Neural cell (in vitro differentiated cells): ENCODE data around the gene HSP90B1. TPM values are rescaled to one million over a fixed set of nuclear protein-coding genes. Genes with fewer than 3 reads are reported as not detected.

Source experiments
- H2AFZ ChIP-seq: fragments of 200-600, 300-800 bp; sonication (generic), shearing (Covaris generic); 2 replicates; pipeline ENCODE4 v1.6.0; 2014; ENCODE audit warnings: low read depth, mild to moderate bottlenecking, antibody characterized with exemption, low read length, moderate library complexity
- H3F3A ChIP-seq: fragments of 200-600 bp; shearing (Covaris generic); 2 replicates; pipeline ENCODE4 v1.6.1; 2016; ENCODE audit warnings: mild to moderate bottlenecking, moderate library complexity, mixed read lengths, antibody characterized with exemption, low read length; ENCODE audit not compliant: insufficient read depth, poor library complexity, severe bottlenecking
- H3K27ac ChIP-seq: fragments of 200-600, 300-800 bp; sonication (generic), shearing (Covaris generic); 2 replicates; pipeline ENCODE4 v1.5.1; 2014; ENCODE audit warnings: mild to moderate bottlenecking, low read length, moderate library complexity
- H3K27me3 ChIP-seq: fragments of 300-800, 200-600 bp; sonication (generic), shearing (Covaris generic); 2 replicates; pipeline ENCODE4 v1.6.0; 2014; ENCODE audit warnings: mild to moderate bottlenecking, low read depth, low read length, moderate library complexity; ENCODE audit not compliant: insufficient read depth
- H3K36me3 ChIP-seq: fragments of 300-800, 200-600 bp; sonication (generic), shearing (Covaris generic); 2 replicates; pipeline ENCODE4 v1.5.1; 2014; ENCODE audit warnings: mild to moderate bottlenecking, antibody characterized with exemption, low read length, moderate library complexity; ENCODE audit not compliant: insufficient read depth
- H3K4me2 ChIP-seq: fragments of 300-800, 200-600 bp; sonication (generic), shearing (Covaris generic); 2 replicates; pipeline ENCODE4 v1.6.0; 2014; ENCODE audit warnings: mild to moderate bottlenecking, low read length
- H3K4me3 ChIP-seq: fragments of 300-800, 200-600 bp; sonication (generic), shearing (Covaris generic); 2 replicates; pipeline ENCODE4 v1.5.1; 2014; ENCODE audit warnings: mild to moderate bottlenecking, low read length, moderate library complexity
- H3K79me2 ChIP-seq: fragments of 200-600 bp; shearing (Covaris generic); replicated peaks from 2 replicates; pipeline ENCODE4 v1.6.0; 2014; ENCODE audit warnings: mild to moderate bottlenecking, low read length, moderate library complexity; ENCODE audit not compliant: insufficient read depth
- H3K9ac ChIP-seq: fragments of 300-800, 200-600 bp; sonication (generic), shearing (Covaris generic); 2 replicates; pipeline ENCODE4 v1.6.1; 2016; ENCODE audit warnings: mild to moderate bottlenecking, low read length, mixed read lengths
- H3K9me2 ChIP-seq: fragments of 200-600 bp; shearing (Covaris generic); 2 replicates; pipeline ENCODE4 v1.6.1; 2016; ENCODE audit warnings: mild to moderate bottlenecking, low read length, mixed read lengths; ENCODE audit not compliant: insufficient read depth
- H3K9me3 ChIP-seq: fragments of 200-600, 300-800 bp; sonication (generic), shearing (Covaris generic); 2 replicates; pipeline ENCODE4 v1.6.1; 2016; ENCODE audit warnings: mild to moderate bottlenecking, mixed run types, low read length, moderate library complexity, mixed read lengths
- H4K20me1 ChIP-seq: fragments of 200-600 bp; shearing (Covaris generic); 2 replicates; pipeline ENCODE4 v1.6.1; 2016; ENCODE audit warnings: mild to moderate bottlenecking, mixed run types; ENCODE audit not compliant: insufficient read depth
- CTCF ChIP-seq: fragments of 450-650 bp; IDR thresholded peaks from 2 replicates; pipeline ENCODE4 v1.5.1; 2014; ENCODE audit warnings: antibody characterized with exemption, mild to moderate bottlenecking, moderate library complexity; ENCODE audit not compliant: poor library complexity, severe bottlenecking
- EP300 ChIP-seq: fragments of 450-650 bp; conservative IDR thresholded peaks from 2 replicates; pipeline ENCODE4 v1.6.1; 2014; ENCODE audit warnings: antibody characterized with exemption, mild to moderate bottlenecking, moderate library complexity; ENCODE audit not compliant: poor library complexity, severe bottlenecking
- EZH2 ChIP-seq: fragments of 200-600, 300-800 bp; shearing (Covaris generic), sonication (generic); IDR thresholded peaks from 2 replicates; pipeline ENCODE4 v1.6.1; 2014; ENCODE audit warnings: antibody characterized with exemption, low read length, borderline replicate concordance, mild to moderate bottlenecking; ENCODE audit not compliant: insufficient read depth, poor library complexity, severe bottlenecking
- MXI1 ChIP-seq: fragments of 450-650 bp; conservative IDR thresholded peaks from 2 replicates; pipeline ENCODE4 v1.6.1; 2014; ENCODE audit warnings: antibody characterized with exemption, mild to moderate bottlenecking; ENCODE audit not compliant: poor library complexity, severe bottlenecking
- POLR2AphosphoS5 ChIP-seq: IDR thresholded peaks from 2 replicates; pipeline ENCODE4 v1.6.1; 2012
- RAD21 ChIP-seq: fragments of 450-650 bp; conservative IDR thresholded peaks from 2 replicates; pipeline ENCODE4 v1.6.1; 2014; ENCODE audit warnings: antibody characterized with exemption, mild to moderate bottlenecking, moderate library complexity
- REST ChIP-seq: IDR thresholded peaks from 2 replicates; pipeline ENCODE4 v1.6.1; 2012; ENCODE audit warnings: borderline replicate concordance
- SMC3 ChIP-seq: fragments of 450-650 bp; conservative IDR thresholded peaks from 2 replicates; pipeline ENCODE4 v1.6.1; 2014; ENCODE audit warnings: antibody characterized with exemption, mild to moderate bottlenecking, moderate library complexity; ENCODE audit not compliant: poor library complexity
- TAF1 ChIP-seq: IDR thresholded peaks from 2 replicates; pipeline ENCODE4 v1.6.1; 2012; ENCODE audit warnings: low read depth
- polyA plus RNA-seq: library from polyadenylated mRNA; depleted of rRNA; stranded (reverse); fragments of >200 nt; gene quantifications from 2 replicates; pipeline ENCODE4 v1.2.3, GENCODE V29; 2014

The HSP90B1 gene
- polyA plus RNA-seq, 1 donor from 2014 or later = 242 TPM

- no peak for TF ChIP-seq CTCF
- TF ChIP-seq SMC3 = no peak
- no peak for TF ChIP-seq TAF1
- TF ChIP-seq RAD21 = no peak
- TF ChIP-seq POLR2AphosphoS5 = no peak
- TF ChIP-seq EZH2 = no peak
- Histone ChIP-seq H3K9me2 (no peaks in the 10 kb centered on the region), H3K9me3 (no peaks in the 10 kb centered on the region), H3K79me2 (peaks cover 21% of the 10 kb centered on the region), H4K20me1 (no peaks in the 10 kb centered on the region), H3F3A (peaks cover 3% of the 10 kb centered on the region), H3K9ac (peak overlapping the region; percentile 88), H3K36me3 (no peaks in the 10 kb centered on the region), H3K4me3 (peak overlapping the region; percentile 97), H3K27ac (peak overlapping the region; percentile 91), H2AFZ (no peak overlapping the region), H3K4me2 (no peak overlapping the region), H3K27me3 (no peaks in the 10 kb centered on the region)
Observed at GRCh38 chr12:103957865-103958388, 27.7 kb downstream of the HSP90B1 start.

GRCh38 chr12:103958621-103959020, 28.4 kb downstream of the HSP90B1 start:
- no peak overlapping the region for H3K4me2 ChIP-seq
- no peak overlapping the region for H2AFZ ChIP-seq
- no peak overlapping the region for H3K4me3 ChIP-seq
- TF ChIP-seq SMC3 = no peak
- TF ChIP-seq TAF1 = no peak
- TF ChIP-seq REST = no peak
- no peak for TF ChIP-seq EP300
- TF ChIP-seq POLR2AphosphoS5 = no peak
- no peak for TF ChIP-seq MXI1
- no peak for TF ChIP-seq EZH2
- no peak for TF ChIP-seq CTCF
- TF ChIP-seq RAD21 = no peak
- no peaks in the 10 kb centered on the region for H3K9me3 ChIP-seq
- peaks cover 3% of the 10 kb centered on the region for H3F3A ChIP-seq
- no peak overlapping the region for H3K9ac ChIP-seq
- H4K20me1 ChIP-seq = no peaks in the 10 kb centered on the region
- no peak overlapping the region for H3K27ac ChIP-seq
- peaks cover 21% of the 10 kb centered on the region for H3K79me2 ChIP-seq
- H3K27me3 ChIP-seq = no peaks in the 10 kb centered on the region
- H3K36me3 ChIP-seq = no peaks in the 10 kb centered on the region
- no peaks in the 10 kb centered on the region for H3K9me2 ChIP-seq
